Ascending aorta (tissue), 2 donors: ENCODE measurements around the gene KIAA0753. TPM values are rescaled to one million over a fixed set of nuclear protein-coding genes. Genes with fewer than 3 reads are reported as not detected.

ENCODE experiments used
- DNase-seq, 2 donors: peaks; one replicate each; pipeline ENCODE4 v3.0.0-alpha.2; 2019; ENCODE audit warnings: low spot score in 2 of 2
- H3K27ac ChIP-seq, 2 donors: fragments of 200-600 bp; sonication (generic); one replicate each; pipeline ENCODE4 v1.5.1; 2016 to 2017; ENCODE audit warnings: mild to moderate bottlenecking in 1 of 2
- H3K27me3 ChIP-seq: fragments of 200-600 bp; sonication (generic); one replicate; pipeline ENCODE4 v1.5.1; 2017
- H3K36me3 ChIP-seq, 2 donors: fragments of 200-600 bp; sonication (generic); one replicate each; pipeline ENCODE4 v1.5.1; 2016
- H3K4me1 ChIP-seq, 2 donors: fragments of 200-600 bp; sonication (generic); one replicate each; pipeline ENCODE4 v1.5.1; 2016 to 2017; ENCODE audit warnings: mild to moderate bottlenecking in 1 of 2
- H3K4me3 ChIP-seq, 2 donors: fragments of 200-600 bp; sonication (generic); one replicate each; pipeline ENCODE4 v1.5.1; 2016 to 2017; ENCODE audit warnings: mild to moderate bottlenecking in 1 of 2
- H3K9me3 ChIP-seq, 2 donors: fragments of 200-600 bp; sonication (generic); one replicate each; pipeline ENCODE4 v1.5.1; 2016
- CTCF ChIP-seq, 3 experiments: fragments of 200-600 bp in 2 of 3; fragments of 450-650 bp in 1 of 3; sonication (generic) in 2 of 3; IDR thresholded peaks; one replicate each; pipeline ENCODE4 v1.5.1; 2016 to 2019; ENCODE audit warnings: antibody characterized with exemption in 3 of 3, mild to moderate bottlenecking in 1 of 3, moderate library complexity in 1 of 3
- intact Hi-C: fragments of 100-400 bp; cut with DNase I; formaldehyde crosslinking; loops from one replicate; pipeline ENCODE4 v1.15.1; 2023
- total RNA-seq: library from RNA; depleted of rRNA; stranded (reverse); fragments of >200 nt; gene quantifications from one replicate; pipeline ENCODE4 v1.1.0, GENCODE V29; 2016

The KIAA0753 gene
- total RNA-seq, 1 donor from 2014 or later = 2.9 TPM

DNA sequence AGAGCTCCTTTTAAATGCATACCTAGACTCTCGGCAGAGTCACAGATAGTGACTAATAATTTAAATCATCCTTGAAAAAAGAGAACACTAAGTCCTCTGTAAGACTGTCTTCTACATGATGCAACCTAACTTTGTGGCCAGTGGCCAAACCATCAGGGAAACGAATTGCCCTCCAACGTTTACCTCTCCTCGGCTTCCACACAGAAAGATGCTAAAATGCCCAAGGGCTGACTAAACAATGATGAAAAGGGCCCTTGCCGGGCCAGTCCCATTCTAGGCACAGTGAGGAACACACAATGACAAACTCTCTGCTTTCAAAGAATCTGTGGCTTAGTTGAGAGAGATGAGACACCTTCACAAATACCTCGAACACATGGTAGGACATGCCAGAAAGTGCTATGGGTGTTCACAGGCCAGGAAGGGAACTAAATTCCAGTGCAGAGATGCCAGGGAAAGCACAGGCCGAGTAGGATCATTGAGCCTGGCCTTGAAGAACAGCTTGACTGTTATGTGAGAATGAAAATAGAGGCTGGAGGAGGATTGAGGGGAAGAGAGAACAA is 48.8 kb downstream of the KIAA0753 start:
- DNase-seq = no peak
- Histone ChIP-seq H3K27me3 (no peaks in the 10 kb centered on the region), H3K9me3 (no peaks in the 10 kb centered on the region), H3K27ac (no peak overlapping the region), H3K36me3 (peaks cover 76 to 87% of the 10 kb centered on the region in 2 donors), H3K4me3 (no peak overlapping the region), H3K4me1 (no peaks in the 10 kb centered on the region)
- intact Hi-C loops = no loop called here
- TF ChIP-seq CTCF (IDR thresholded peaks at IDR 0.05) = no peak

GRCh38 chr17:6589266-6589946 is 51.1 kb downstream of the KIAA0753 start:
- H3K36me3 ChIP-seq = peaks cover 70 to 88% of the 10 kb centered on the region in 2 donors
- no peaks in the 10 kb centered on the region for H3K9me3 ChIP-seq
- no peak for DNase-seq
- no peak overlapping the region for H3K27ac ChIP-seq
- H3K27me3 ChIP-seq = no peaks in the 10 kb centered on the region
- no peak overlapping the region for H3K4me3 ChIP-seq
- TF ChIP-seq CTCF (IDR thresholded peaks at IDR 0.05) = no peak
- intact Hi-C loops = no loop called here
- no peaks in the 10 kb centered on the region for H3K4me1 ChIP-seq

GRCh38 chr17:6588165-6588564 is 52.3 kb downstream of the KIAA0753 start:
- Histone ChIP-seq H3K27ac (no peak overlapping the region), H3K4me1 (no peaks in the 10 kb centered on the region), H3K27me3 (no peaks in the 10 kb centered on the region), H3K9me3 (no peaks in the 10 kb centered on the region), H3K4me3 (no peak overlapping the region), H3K36me3 (peaks cover 67 to 85% of the 10 kb centered on the region in 2 donors)
- TF ChIP-seq CTCF (IDR thresholded peaks at IDR 0.05) = no peak
- DNase-seq = no peak
- intact Hi-C loops = no loop called here

GRCh38 chr17:6587310-6587709 is 53.2 kb downstream of the KIAA0753 start:
- no peak for TF ChIP-seq CTCF (IDR thresholded peaks at IDR 0.05)
- intact Hi-C loops = no loop called here
- DNase-seq = no peak
- H3K27me3 ChIP-seq = no peaks in the 10 kb centered on the region
- H3K4me3 ChIP-seq = no peak overlapping the region
- no peaks in the 10 kb centered on the region for H3K9me3 ChIP-seq
- H3K27ac ChIP-seq = no peak overlapping the region
- H3K4me1 ChIP-seq = no peaks in the 10 kb centered on the region
- peaks cover 68 to 92% of the 10 kb centered on the region in 2 donors for H3K36me3 ChIP-seq

- H3K4me1 ChIP-seq = no peaks in the 10 kb centered on the region
- H3K36me3 ChIP-seq = peaks cover 51 to 75% of the 10 kb centered on the region in 2 donors
- TF ChIP-seq CTCF (IDR thresholded peaks at IDR 0.05) = no peak
- intact Hi-C loops = no loop called here
- H3K4me3 ChIP-seq = no peak overlapping the region
- H3K27me3 ChIP-seq = no peaks in the 10 kb centered on the region
- H3K27ac ChIP-seq = no peak overlapping the region
- DNase-seq = no peak
- no peaks in the 10 kb centered on the region for H3K9me3 ChIP-seq
These were observed 57.1 kb downstream of the KIAA0753 start for GRCh38 chr17:6583411-6583810.
